Stimulated activated CD8-positive, alpha-beta memory T cell treated with anti-CD3 and anti-CD28 coated beads, Interleukin-4, amount 100 ng/mL, for 1 hour (primary cell): ENCODE measurements around the gene ADARB2.
"Not testable (repeated sequence)": the region's sequence is repeated elsewhere in the genome, so short reads cannot be mapped to it uniquely, and the experiment has no call there.

Experiments
- DNase-seq, 2 donors: peaks; one replicate each; pipeline ENCODE4 v3.0.0-alpha.2; 2020; ENCODE audit warnings: low read depth in 2 of 2, low spot score in 1 of 2

The ADARB2 gene

GRCh38 chr10:1449572-1450205 lies 287.6 kb downstream of the ADARB2 start:
- DNase-seq = no peak

DNA sequence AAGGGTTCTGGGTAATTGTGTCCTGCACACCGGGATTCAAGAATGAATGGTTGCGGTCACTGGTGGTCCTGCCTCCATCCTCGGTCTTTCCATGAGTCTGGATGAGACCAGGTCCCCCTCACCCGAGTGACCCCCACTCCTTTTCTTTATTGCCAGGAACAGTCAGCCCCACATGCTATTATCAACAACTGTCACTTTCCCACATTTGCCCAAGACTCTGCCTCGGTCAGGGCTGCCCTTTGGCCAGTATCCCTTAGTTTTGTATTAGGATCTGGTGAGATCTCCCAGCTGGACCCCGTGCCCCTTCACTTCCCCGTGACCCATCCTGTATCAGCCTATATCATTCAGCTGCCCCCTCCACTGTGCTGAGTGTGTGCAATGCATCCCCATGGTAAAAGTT lies 288.3 kb downstream of the ADARB2 start:
- DNase-seq = no peak

- DNase-seq = no peak
These were observed 288.9 kb downstream of the ADARB2 start for GRCh38 chr10:1448252-1448930.

DNA sequence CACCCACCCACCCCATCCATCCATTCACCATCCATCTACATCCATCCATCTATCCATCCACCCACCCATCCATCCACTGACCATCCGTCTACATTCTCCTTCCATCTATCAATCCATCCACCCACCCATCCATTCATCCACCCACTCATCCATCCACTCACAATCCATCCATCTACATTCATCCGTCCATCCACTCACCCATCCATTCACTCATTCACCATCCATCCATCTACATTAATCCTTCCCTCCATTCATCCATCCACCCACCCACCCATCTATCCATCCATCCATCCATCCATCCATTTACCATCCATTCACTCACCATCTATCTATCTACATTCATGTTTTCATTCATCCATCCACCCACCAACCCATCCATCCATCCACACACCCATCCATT lies 292.5 kb downstream of the ADARB2 start:
- no peak for DNase-seq

- DNase-seq = no peak
These were observed 296.4 kb downstream of the ADARB2 start for GRCh38 chr10:1440897-1441296.

DNA sequence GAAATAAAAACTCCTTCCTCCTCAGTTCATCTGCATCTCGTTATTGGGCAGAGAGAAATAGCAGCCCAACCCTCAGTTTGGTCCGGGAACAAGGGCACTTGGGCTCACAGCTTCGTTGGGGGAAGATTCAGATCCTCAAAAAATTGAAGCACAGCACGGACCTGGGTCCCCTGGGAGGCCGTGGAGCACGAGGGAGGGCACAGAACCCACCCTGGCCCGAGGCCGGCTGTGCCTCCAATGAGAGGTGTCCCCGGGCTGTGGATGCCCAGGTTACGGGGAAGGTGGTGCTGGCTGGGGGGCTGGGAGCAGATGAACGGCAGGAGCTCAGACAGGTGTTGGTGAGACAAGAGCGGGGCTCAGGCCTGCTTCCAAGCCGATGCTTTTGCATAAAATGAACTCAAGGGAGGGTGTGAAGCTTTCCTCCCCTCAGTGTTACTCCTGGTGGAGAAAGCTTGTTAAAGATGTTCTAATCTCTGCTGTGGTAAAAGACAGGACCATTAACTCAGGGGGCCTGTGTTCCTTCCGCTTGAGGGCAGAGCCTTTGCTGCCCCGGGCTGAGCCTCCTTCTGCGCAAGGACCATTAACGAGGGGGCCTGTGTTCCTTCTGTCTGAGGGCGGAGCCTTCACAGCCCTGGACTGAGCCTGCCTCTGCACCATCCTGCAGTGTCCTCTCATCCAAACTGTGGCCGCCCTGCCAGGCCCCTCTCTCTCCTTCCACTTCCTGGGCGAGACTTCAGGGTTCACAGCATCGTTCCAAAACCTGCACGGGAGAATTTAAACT lies 302.2 kb downstream of the ADARB2 start:
- no peak for DNase-seq

DNA sequence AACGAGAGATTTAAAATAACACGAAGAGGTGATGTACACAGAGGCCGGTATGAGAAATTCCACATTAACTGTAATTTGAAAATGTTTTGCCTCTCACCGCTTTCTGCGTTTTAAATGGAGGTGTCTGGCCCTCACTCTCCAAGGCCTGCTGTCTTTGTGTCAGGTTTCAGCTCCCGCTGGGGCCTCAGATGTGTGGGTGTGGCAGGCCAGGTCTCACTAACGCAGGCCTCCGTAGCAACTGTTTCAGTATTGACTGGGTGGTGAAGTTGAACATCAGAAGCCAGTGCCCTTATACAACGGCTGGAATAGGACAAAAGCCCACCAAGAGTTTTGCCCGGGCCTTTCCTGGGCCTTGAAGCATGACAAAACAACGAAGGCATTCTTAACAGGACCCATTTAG lies 303.1 kb downstream of the ADARB2 start:
- DNase-seq = no peak

GRCh38 chr10:1432161-1432560 lies 305.2 kb downstream of the ADARB2 start:
- no peak for DNase-seq

GRCh38 chr10:1431229-1431628 lies 306.1 kb downstream of the ADARB2 start:
- DNase-seq = no peak

DNA sequence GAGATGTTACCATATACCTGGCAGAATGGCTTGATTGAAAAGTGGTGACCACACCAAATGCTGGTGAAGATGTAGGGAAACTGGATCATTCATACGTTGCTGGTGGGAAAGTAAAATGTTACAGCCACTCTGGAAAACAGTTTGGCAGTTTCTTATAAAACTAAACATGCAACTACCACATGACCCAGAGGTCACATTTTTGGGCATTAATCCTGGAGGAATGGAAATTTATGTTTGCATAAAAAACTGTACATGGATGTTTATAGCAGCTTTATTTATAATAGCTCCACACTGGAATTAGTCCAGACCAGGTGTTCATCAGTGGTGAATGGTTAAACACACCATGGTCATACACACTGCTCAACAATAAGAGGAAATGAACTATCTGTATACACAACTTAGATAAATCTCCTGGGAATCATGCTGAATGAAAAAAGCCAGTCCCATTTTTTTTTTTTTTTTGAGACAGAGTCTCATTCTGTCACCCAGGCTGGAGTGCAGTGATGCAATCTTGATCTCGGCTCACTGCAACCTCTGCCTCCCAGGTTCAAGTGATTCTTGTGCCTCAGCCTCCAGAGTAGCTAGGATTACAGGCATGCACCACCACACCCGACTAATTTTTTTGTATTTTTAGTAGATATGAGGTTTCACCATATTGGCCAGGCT lies 309.7 kb downstream of the ADARB2 start:
- DNase-seq = not testable (repeated sequence)

- DNase-seq = no peak
These were observed 310.5 kb downstream of the ADARB2 start for GRCh38 chr10:1426786-1427185.

DNA sequence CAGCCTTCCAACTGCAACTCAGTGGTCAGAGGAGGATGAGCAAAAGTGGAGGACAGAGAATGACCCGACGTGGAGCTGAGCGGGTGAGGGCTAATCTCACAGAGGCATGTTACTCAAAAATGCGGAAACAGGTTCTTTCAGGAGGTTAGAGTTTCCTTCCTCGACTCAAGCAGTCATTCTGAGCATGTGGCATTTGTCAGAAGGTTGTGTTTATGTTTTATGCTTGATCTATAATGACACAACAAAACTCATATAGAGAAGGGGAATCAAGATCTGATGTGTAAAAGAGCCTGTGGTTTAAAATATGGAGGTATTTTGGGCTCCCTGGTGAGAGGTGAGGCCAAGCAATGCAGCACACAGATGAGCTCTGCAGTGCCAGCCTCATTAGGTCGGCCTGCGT lies 311.4 kb downstream of the ADARB2 start:
- no peak for DNase-seq

GRCh38 chr10:1424648-1425047 lies 312.7 kb downstream of the ADARB2 start:
- DNase-seq = no peak

DNA sequence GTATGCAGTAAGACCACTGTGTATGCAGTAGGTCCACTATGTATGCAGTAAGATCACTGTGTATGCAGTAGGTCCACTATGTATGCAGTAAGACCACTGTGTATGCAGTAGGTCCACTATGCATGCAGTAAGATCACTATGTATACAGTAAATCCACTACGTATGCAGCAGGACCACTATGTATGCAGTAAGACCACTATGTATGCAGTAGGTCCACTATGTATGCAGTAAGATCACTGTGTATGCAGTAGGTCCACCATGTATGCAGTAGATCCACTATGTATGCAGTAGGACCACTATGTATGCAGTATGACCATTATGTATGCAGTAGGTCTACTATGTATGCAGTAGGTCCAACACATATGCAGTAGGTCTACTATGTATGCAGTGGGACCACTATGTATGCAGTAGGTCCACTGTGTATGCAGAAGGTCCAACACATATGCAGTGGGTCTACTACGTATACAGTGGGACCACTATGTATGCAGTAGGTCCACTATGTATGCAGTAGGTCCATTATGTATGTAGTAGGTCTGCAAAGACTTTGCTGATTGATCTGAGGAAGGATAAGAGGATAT lies 313.6 kb downstream of the ADARB2 start:
- DNase-seq = no peak

DNA sequence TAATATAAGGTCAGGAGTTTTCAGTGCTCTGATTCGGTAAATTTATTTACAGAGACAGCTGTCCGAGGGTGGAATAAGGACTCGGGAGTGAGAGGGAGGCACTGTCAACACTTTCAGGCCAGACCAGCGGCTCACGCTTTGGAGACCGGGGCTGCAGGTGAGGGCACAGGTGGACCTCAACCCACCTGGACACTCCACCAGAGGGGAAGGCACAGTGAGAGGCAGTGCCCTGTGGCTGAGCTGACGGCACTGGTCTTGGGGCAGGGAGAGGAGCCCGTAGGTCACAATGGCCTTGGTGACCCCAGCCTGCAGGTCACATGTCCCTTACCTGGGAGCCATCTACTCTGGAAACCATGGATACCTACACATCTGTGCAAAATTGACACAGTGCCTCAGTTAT lies 315.1 kb downstream of the ADARB2 start:
- DNase-seq = no peak

- DNase-seq = peak in 1 of 2 donors; percentile 19
These were observed 316.5 kb downstream of the ADARB2 start for GRCh38 chr10:1420661-1421362.

DNA sequence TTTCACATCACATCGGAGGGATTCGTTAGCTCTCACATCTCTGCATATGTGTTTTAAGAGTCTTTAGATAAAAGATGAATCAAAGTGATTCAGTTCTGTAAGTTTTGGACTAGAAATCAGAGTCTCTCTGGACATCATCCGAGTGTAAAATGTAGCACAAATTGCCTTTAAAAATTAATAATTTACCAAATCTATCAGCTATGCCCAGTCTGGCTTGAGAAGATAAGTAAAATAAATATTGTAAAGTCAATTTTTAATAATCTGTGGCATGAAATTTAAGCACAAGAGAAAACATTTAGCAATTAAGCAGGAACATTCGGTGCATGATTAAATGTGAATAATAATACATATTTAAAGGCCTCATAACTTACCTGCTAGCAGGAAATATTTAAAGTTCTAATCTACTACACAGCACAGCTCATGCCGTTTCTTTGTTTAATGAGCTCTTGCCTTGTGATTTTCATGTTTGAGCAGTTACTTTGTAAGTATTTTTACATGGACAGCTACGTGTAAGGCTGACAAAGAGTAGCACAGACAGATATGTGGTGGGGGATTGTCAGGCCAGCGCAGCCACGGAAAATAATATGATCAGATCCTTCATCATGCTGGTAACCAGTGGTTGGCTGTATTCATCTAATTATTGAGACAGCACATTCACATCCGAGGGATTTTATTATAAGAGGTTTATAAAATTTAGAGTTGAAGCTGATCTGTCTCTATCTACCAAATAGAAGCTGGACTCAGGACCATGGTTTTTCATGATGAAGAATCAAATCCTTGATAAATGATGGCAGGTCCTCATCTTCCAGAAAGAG lies 317.3 kb downstream of the ADARB2 start:
- no peak for DNase-seq

GRCh38 chr10:1418031-1418550 lies 319.2 kb downstream of the ADARB2 start:
- DNase-seq = no peak

DNA sequence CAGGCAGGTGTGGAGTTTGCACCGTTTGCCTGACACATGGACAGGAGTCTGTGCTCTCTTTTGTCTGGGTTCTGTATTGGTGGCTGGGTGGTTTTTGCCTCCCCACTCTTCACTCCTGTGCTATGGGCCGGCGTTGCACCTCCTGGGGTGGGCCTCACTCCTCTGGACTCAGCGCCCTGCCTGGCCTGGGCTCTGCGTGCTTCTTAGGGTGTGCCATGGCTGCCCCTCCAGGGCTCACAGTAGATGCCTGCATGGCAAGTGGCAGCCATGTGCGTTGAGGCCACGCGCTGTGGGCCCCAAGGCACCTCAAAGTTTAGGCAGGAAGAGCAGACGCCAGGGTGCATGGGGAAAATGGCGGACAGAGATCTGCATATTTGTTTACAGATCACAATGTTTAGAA lies 319.8 kb downstream of the ADARB2 start:
- DNase-seq = no peak
